ENCODE measurements around the gene ADAMTS13. TPM values are rescaled to one million over a fixed set of nuclear protein-coding genes. Genes with fewer than 3 reads are reported as not detected.

The ADAMTS13 gene
- total and polyA plus RNA-seq, 2 donors (not counting 3 experiments of a cell fraction or from before 2014, with no cell fraction given), result 1.5 to 2.5 TPM

DNA sequence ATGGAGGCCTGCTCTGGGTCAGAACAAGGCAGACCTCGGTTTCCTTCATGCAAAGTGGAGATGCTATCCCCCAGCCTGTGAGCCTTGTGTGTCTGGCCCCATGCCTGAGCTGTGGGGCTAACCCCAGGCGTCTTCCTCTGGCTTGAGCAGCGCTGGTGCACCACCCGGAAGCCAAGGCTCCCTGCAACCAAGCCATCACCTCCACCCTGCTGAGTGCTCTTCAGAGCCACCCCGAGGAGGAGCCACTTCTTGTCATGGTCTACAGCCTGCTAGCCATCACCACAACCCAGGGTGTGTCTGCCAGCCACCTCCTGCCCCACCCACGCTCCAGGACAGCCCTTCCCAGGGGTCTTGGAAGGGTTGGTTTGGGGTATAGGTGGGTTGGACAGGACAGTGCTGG is 20.6 kb upstream of the ADAMTS13 start:
- H3K9me3 ChIP-seq (replicated peaks; ENCODE audit: control insufficient read depth, insufficient read depth, low read length), result no peaks in the 10 kb centered on the region
- H3K4me3 ChIP-seq (replicated peaks in 1 of 3; ENCODE audit: insufficient read depth in 1 of 3, low read depth in 1 of 3, low read length in 3 of 3), result no peak overlapping the region
- no peak overlapping the region for H3K9ac ChIP-seq (replicated peaks; ENCODE audit: extremely low read depth, insufficient read depth, low read length)
- no peaks in the 10 kb centered on the region for H3K79me2 ChIP-seq (ENCODE audit: control insufficient read depth, insufficient read depth, low read length)
- peaks cover 6% of the 10 kb centered on the region for H3K4me1 ChIP-seq (ENCODE audit: control insufficient read depth, extremely low read depth, insufficient read depth, low read length)
- no peak overlapping the region for H3K27ac ChIP-seq (ENCODE audit: insufficient read depth, low read depth, low read length)
- TF ChIP-seq CTCF (IDR thresholded peaks at IDR 0.05; ENCODE audit: extremely low read depth in 1 of 2, insufficient read depth in 1 of 2, low read depth in 1 of 2, low read length in 2 of 2), result no peak
- TF ChIP-seq POLR2A (IDR thresholded peaks at IDR 0.05; ENCODE audit: low read depth, low read length), result no peak
- no peak for TF ChIP-seq GATA2 (IDR thresholded peaks at IDR 0.05; ENCODE audit: insufficient read depth, insufficient read length, low read depth, low read length)
- TF ChIP-seq POLR2AphosphoS5 (IDR thresholded peaks at IDR 0.05; ENCODE audit: insufficient read depth, low read depth, low read length), result no peak
- no peak for TF ChIP-seq FOS (IDR thresholded peaks at IDR 0.05; ENCODE audit: borderline replicate concordance, insufficient read depth, low read length)
- no peak for TF ChIP-seq JUN (IDR thresholded peaks at IDR 0.05; ENCODE audit: borderline replicate concordance, insufficient read depth, insufficient read length, low read depth)
- TF ChIP-seq MYC (IDR thresholded peaks at IDR 0.05; ENCODE audit: low read depth, low read length), result no peak
- no peak for TF ChIP-seq EZH2 (IDR thresholded peaks at IDR 0.05; ENCODE audit: borderline replicate concordance, low read depth, low read length, severe bottlenecking)
- TF ChIP-seq, protein P1, sequence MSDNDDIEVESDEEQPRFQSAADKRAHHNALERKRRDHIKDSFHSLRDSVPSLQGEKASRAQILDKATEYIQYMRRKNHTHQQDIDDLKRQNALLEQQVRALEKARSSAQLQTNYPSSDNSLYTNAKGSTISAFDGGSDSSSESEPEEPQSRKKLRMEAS (IDR thresholded peaks at IDR 0.05; ENCODE audit: insufficient read depth, insufficient read length), result no peak
- intact Hi-C loops (cut with micrococcal nuclease) (no loop called here), dilution Hi-C loops (cut with MboI; ENCODE audit: extremely low pct_ligation_motif_present, low sequenced_read_pairs) (no loop called here)
- H3K4me2 ChIP-seq (ENCODE audit: insufficient read depth, low read length), result no peak overlapping the region
- H4K20me1 ChIP-seq (replicated peaks; ENCODE audit: control insufficient read depth, extremely low read depth, insufficient read depth, low read length), result no peaks in the 10 kb centered on the region
- peaks cover 0 to 3% of the 10 kb centered on the region in 2 experiments for H3K27me3 ChIP-seq (ENCODE audit: control insufficient read depth in 2 of 2, insufficient read depth in 2 of 2, low read length in 2 of 2)
- BruUV-seq (replicated peaks), result no TSS peak
- DNase-seq (ENCODE audit: low read depth, low spot score) (no peak), FAIRE-seq (no peak)
- ChIA-PET CTCF (no interaction called here), POLR2A (no interaction called here)
- H3K9me1 ChIP-seq (replicated peaks; ENCODE audit: control insufficient read depth, extremely low read depth, insufficient read depth, low read length), result no peaks in the 10 kb centered on the region
- peaks cover 0 to 20% of the 10 kb centered on the region in 2 experiments for H3K36me3 ChIP-seq (ENCODE audit: control insufficient read depth in 2 of 2, extremely low read depth in 1 of 2, insufficient read depth in 2 of 2, low read length in 2 of 2)
- H2AFZ ChIP-seq (ENCODE audit: low read depth, low read length), result no peak overlapping the region

Measured in endothelial cell of umbilical vein (primary cell).